ENCODE results near the gene SF3B5.
"Not testable (repeated sequence)": the region's sequence is repeated elsewhere in the genome, so short reads cannot be mapped to it uniquely, and the experiment has no call there.

The SF3B5 gene

GRCh38 chr6:144104898-144105487 lies 9.6 kb upstream of the SF3B5 start:
- DNase-seq (ENCODE audit: low spot score): peak; percentile 86

GRCh38 chr6:144104488-144104887 lies 9.1 kb upstream of the SF3B5 start:
- DNase-seq (ENCODE audit: low spot score): no peak

- DNase-seq (ENCODE audit: low spot score): no peak
These were observed 7.7 kb upstream of the SF3B5 start for GRCh38 chr6:144103026-144103563.

GRCh38 chr6:144098993-144099392 lies 3.6 kb upstream of the SF3B5 start:
- DNase-seq (ENCODE audit: low spot score): no peak

GRCh38 chr6:144094731-144095133 lies 641 bp downstream of the SF3B5 start:
- peak; percentile 5 for DNase-seq (ENCODE audit: low spot score)

- no peak for DNase-seq (ENCODE audit: low spot score)
These were observed 1.7 kb downstream of the SF3B5 start for GRCh38 chr6:144093658-144094057.

GRCh38 chr6:144093236-144093635 lies 2.1 kb downstream of the SF3B5 start:
- no peak for DNase-seq (ENCODE audit: low spot score)

- no peak for DNase-seq (ENCODE audit: low spot score)
These were observed 5.0 kb downstream of the SF3B5 start for GRCh38 chr6:144090384-144090783.

- DNase-seq (ENCODE audit: low spot score): peak; percentile 22
These were observed 7.5 kb downstream of the SF3B5 start for GRCh38 chr6:144087789-144088426.

- no peak for DNase-seq (ENCODE audit: low spot score)
These were observed 8.4 kb downstream of the SF3B5 start for GRCh38 chr6:144086959-144087358.

- DNase-seq (ENCODE audit: low spot score): no peak
These were observed 12.2 kb downstream of the SF3B5 start for GRCh38 chr6:144083172-144083571.

- DNase-seq (ENCODE audit: low spot score): not testable (repeated sequence)
These were observed 13.0 kb downstream of the SF3B5 start for GRCh38 chr6:144082412-144082811.

- DNase-seq (ENCODE audit: low spot score): no peak
These were observed 17.5 kb downstream of the SF3B5 start for GRCh38 chr6:144077871-144078270.

GRCh38 chr6:144075875-144076274 lies 19.5 kb downstream of the SF3B5 start:
- no peak for DNase-seq (ENCODE audit: low spot score)

GRCh38 chr6:144075187-144075586 lies 20.2 kb downstream of the SF3B5 start:
- no peak for DNase-seq (ENCODE audit: low spot score)

GRCh38 chr6:144073024-144073423 lies 22.3 kb downstream of the SF3B5 start:
- no peak for DNase-seq (ENCODE audit: low spot score)

- DNase-seq (ENCODE audit: low spot score): no peak
These were observed 25.9 kb downstream of the SF3B5 start for GRCh38 chr6:144069506-144069905.

GRCh38 chr6:144068794-144069193 lies 26.6 kb downstream of the SF3B5 start:
- DNase-seq (ENCODE audit: low spot score): no peak

GRCh38 chr6:144066741-144067484 lies 28.5 kb downstream of the SF3B5 start:
- DNase-seq (ENCODE audit: low spot score): peak; percentile 21

- DNase-seq (ENCODE audit: low spot score): no peak
These were observed 29.1 kb downstream of the SF3B5 start for GRCh38 chr6:144066255-144066654.

- DNase-seq (ENCODE audit: low spot score): peak; percentile 16
These were observed 30.1 kb downstream of the SF3B5 start for GRCh38 chr6:144065213-144065660.

- peak; percentile 53 for DNase-seq (ENCODE audit: low spot score)
These were observed 30.8 kb downstream of the SF3B5 start for GRCh38 chr6:144064402-144065212.
